Ramos (cell line): ENCODE data around the gene FHL3.

Experiments
- in situ Hi-C: fragments of 300-500 bp; cut with MboI; formaldehyde crosslinking; loops from one replicate; pipeline ENCODE4 v1.14.3; 2022; ENCODE audit warnings: low sequenced_read_pairs; ENCODE audit not compliant: unreplicated experiment

Gene FHL3

GRCh38 chr1:38005195-38006007, at the start of gene FHL3:
Gene FHL3 (minus strand): TSS chr1:38005514. CDS start chr1:37999412, 6,102 bp downstream.
- in situ Hi-C loops: no loop called here

- in situ Hi-C loops: no loop called here
Observed at GRCh38 chr1:38053416-38054091, 48.2 kb upstream of the FHL3 start.

GRCh38 chr1:38052750-38053415, 47.6 kb upstream of the FHL3 start:
- in situ Hi-C loops: no loop called here

- in situ Hi-C loops: no loop called here
Observed at GRCh38 chr1:38051079-38051543, 45.8 kb upstream of the FHL3 start.

GRCh38 chr1:38050397-38051078, 45.2 kb upstream of the FHL3 start:
- in situ Hi-C loops: no loop called here

- in situ Hi-C loops: no loop called here
Observed at GRCh38 chr1:38047603-38048141, 42.4 kb upstream of the FHL3 start.

GRCh38 chr1:38046884-38047602, 41.7 kb upstream of the FHL3 start:
- in situ Hi-C loops: no loop called here

GRCh38 chr1:38046333-38046883, 41.1 kb upstream of the FHL3 start, which contains the start of gene POU3F1:
Gene POU3F1 (minus strand): TSS chr1:38046793. CDS start chr1:38046743, 50 bp downstream.
- in situ Hi-C loops: no loop called here

- in situ Hi-C loops: no loop called here
Observed at GRCh38 chr1:38045401-38046332, 40.4 kb upstream of the FHL3 start.

GRCh38 chr1:38044221-38045215, 39.2 kb upstream of the FHL3 start:
- in situ Hi-C loops: no loop called here

- in situ Hi-C loops: no loop called here
Observed at GRCh38 chr1:38043036-38043747, 37.9 kb upstream of the FHL3 start.

- in situ Hi-C loops: no loop called here
Observed at GRCh38 chr1:38041936-38042834, 36.9 kb upstream of the FHL3 start.

GRCh38 chr1:38039331-38040088, 34.2 kb upstream of the FHL3 start:
- in situ Hi-C loops: no loop called here

- in situ Hi-C loops: no loop called here
Observed at GRCh38 chr1:38038861-38039260, 33.5 kb upstream of the FHL3 start.
